Measurements from ENCODE around the gene OVCH1.

- TF ChIP-seq CTCF (IDR thresholded peaks at IDR 0.05) (no peak), POLR2A (IDR thresholded peaks at IDR 0.05) (no peak), POLR2AphosphoS5 (IDR thresholded peaks at IDR 0.05) (no peak)
Observed at GRCh38 chr12:29430716-29431044, 66.8 kb downstream of the OVCH1 start.

Measured in sigmoid colon (tissue), 4 donors.